ENCODE data around the gene ATP10A.

Gene ATP10A

DNA sequence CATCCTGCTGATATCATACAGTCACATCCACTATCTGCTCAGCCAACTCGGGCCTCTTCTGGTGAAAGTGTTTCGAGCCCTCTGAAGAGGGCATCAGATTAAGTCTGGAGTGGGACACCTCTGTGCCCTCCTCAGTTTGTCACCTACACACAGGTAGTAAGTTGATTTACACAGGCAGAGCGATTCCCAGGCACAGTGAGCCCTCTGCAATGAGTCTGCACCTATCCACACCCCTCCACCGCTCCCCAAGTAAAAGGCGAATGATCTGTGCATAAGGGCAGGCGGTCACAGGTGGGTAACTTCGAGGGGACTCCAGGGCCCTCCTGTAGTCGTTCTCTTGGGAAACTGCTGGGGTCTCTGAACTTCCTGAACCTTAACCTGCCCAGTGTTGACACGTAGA lies 152.0 kb downstream of the ATP10A start:
- TF ChIP-seq CTCF (IDR thresholded peaks at IDR 0.05; ENCODE audit: extremely low read depth, missing control alignments) = no peak
- DNase-seq (ENCODE audit: low spot score) = no peak

- DNase-seq (ENCODE audit: low spot score) = peak; percentile 53
- TF ChIP-seq CTCF (IDR thresholded peaks at IDR 0.05; ENCODE audit: extremely low read depth, missing control alignments) = peak; percentile 74
These were observed 152.9 kb downstream of the ATP10A start for GRCh38 chr15:25710184-25710583.

- TF ChIP-seq CTCF (IDR thresholded peaks at IDR 0.05; ENCODE audit: extremely low read depth, missing control alignments) = no peak
- no peak for DNase-seq (ENCODE audit: low spot score)
These were observed 153.5 kb downstream of the ATP10A start for GRCh38 chr15:25709437-25710159.

DNA sequence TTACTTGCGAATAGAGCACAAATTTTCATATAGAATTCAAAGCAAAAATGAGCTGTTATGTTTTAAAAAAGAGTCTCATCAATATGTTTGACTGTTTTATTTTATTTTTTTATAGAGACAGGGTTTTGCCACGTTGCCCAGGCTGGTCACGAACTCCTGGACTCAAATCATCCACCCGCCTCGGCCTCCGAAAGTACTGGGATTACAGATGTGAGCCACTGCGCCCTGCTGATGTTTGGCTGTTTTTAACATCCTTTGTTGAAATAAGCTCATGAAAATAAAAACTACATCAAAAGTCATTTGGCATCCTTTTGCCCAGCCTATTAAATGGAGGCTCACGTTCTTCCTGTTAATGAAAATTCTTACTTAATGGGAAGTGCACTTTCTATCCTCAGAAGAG lies 154.7 kb downstream of the ATP10A start:
- TF ChIP-seq CTCF (IDR thresholded peaks at IDR 0.05; ENCODE audit: extremely low read depth, missing control alignments) = no peak
- DNase-seq (ENCODE audit: low spot score) = no peak

DNA sequence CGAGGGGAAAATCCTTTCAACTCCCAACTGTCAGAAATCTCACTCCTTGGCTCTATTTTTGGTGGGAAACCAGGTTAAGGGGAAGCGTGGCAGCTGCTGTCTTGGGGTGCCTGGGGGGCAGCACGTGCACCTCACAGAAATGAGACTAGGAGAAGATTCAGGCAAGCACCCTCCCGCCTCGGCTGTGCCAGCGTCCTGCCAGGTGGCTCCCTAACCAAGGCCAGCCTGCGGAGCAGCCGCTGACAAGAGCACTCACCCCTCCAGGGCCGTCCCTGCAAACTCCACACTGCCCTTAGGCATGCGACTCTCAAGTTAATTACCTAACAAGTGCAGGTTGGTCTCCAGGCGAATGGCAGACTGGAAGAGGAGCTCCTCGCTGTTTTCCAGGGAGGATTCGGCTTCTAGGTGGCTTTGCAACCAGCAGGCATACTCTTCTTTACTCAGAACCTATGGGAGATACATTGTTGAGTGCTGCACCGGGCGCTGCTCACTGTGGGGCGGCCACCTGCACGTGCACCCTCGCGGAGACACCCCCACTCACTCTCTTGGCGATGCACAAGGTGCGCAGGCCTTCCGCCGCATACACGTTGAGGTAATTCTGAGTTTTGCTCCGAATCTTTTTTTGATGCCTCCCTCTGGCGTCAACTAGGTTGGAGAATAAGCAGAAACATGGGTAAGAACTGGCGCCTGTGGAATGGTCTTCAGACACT lies 155.3 kb downstream of the ATP10A start:
- DNase-seq (ENCODE audit: low spot score) = no peak
- TF ChIP-seq CTCF (IDR thresholded peaks at IDR 0.05; ENCODE audit: extremely low read depth, missing control alignments) = no peak

DNA sequence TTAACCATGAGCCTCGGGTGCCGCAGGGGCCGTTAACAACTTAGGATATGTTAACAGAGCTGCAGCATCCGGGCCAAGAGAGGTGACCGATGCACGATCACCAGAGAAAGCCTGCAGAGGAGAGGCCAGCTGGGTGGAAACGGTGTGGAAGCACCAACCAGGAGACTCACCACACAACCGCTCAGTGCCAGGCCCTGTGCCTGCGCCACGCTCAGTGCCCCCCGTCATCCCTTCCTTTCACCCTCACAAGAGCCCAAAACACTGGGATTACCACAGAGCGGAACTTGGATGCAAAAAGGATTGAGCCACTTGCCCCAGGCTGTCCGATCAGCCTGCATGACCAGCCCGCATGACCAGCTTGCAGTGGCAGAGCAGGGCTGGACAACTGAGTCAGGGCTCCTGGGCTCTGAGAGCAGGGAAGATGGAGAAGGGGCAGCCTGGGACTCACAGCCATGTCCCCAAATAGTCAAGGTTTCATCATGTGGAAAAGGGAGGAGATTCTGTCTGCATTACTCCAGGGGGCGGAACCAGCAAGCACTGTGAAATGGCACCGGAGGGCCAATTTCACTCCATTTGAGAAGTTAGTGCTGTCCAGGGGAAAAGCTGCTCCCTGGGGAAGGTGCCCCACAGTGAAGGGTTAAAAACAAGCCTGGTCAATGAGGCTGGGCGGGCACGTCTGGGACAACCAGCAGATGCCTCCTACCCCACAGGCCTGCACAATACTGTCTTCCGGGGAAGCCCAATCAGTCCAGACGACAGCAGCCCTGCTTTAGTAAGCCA lies 156.8 kb downstream of the ATP10A start:
- no peak for TF ChIP-seq CTCF (IDR thresholded peaks at IDR 0.05; ENCODE audit: extremely low read depth, missing control alignments)

More for the DNA sequence above, 156.8 kb downstream of the ATP10A start:
- no peak for DNase-seq (ENCODE audit: low spot score)
